Neural progenitor cell (in vitro differentiated cells): ENCODE results near the gene GDF7. TPM values are rescaled to one million over a fixed set of nuclear protein-coding genes. Genes with fewer than 3 reads are reported as not detected.

ENCODE experiments used
- DNase-seq: peaks from one replicate; pipeline ENCODE4 v3.0.0-alpha.2; 2016; ENCODE audit warnings: low spot score
- H2AFZ ChIP-seq: fragments of 200-600 bp; sonication (generic); replicated peaks from 2 replicates; pipeline ENCODE4 v1.6.1; 2016; ENCODE audit warnings: antibody characterized with exemption
- H3F3A ChIP-seq: fragments of 200-600 bp; sonication (generic); 2 replicates; pipeline ENCODE4 v1.6.1; 2016; ENCODE audit warnings: antibody characterized with exemption, low read depth
- H3K27ac ChIP-seq: fragments of 200-600 bp; sonication (generic); 2 replicates; pipeline ENCODE4 v1.5.1; 2016; ENCODE audit warnings: mild to moderate bottlenecking
- H3K27me3 ChIP-seq: fragments of 200-600 bp; sonication (generic); 2 replicates; pipeline ENCODE4 v1.6.1; 2016; ENCODE audit warnings: mild to moderate bottlenecking, moderate library complexity
- H3K36me3 ChIP-seq: fragments of 200-600 bp; sonication (generic); 2 replicates; pipeline ENCODE4 v1.5.1; 2016
- H3K4me1 ChIP-seq: fragments of 200-600 bp; sonication (generic); 2 replicates; pipeline ENCODE4 v1.6.1; 2016; ENCODE audit warnings: mixed run types
- H3K4me2 ChIP-seq: fragments of 200-600 bp; sonication (generic); 2 replicates; pipeline ENCODE4 v1.6.1; 2016
- H3K4me3 ChIP-seq: fragments of 200-600 bp; sonication (generic); 2 replicates; pipeline ENCODE4 v1.5.1; 2016
- H3K79me2 ChIP-seq: fragments of 200-600 bp; sonication (generic); 2 replicates; pipeline ENCODE4 v1.6.1; 2016; ENCODE audit warnings: low read depth
- H3K9ac ChIP-seq: fragments of 200-600 bp; sonication (generic); 2 replicates; pipeline ENCODE4 v1.6.1; 2016
- H3K9me3 ChIP-seq: fragments of 200-600 bp; sonication (generic); 2 replicates; pipeline ENCODE4 v1.5.1; 2016; ENCODE audit warnings: low read depth
- H4K20me1 ChIP-seq: fragments of 200-600 bp; sonication (generic); 2 replicates; pipeline ENCODE4 v1.6.1; 2016; ENCODE audit warnings: low read depth
- H3K27ac Mint-ChIP-seq: 3 replicates; pipeline ENCODE4 v1.8.0; 2021; ENCODE audit warnings: mixed read lengths
- H3K27me3 Mint-ChIP-seq: 2 replicates; pipeline ENCODE4 v1.8.0; 2022; ENCODE audit warnings: low read depth, mild to moderate bottlenecking, inconsistent platforms, moderate library complexity, mixed read lengths; ENCODE audit not compliant: insufficient read depth
- H3K36me3 Mint-ChIP-seq: 3 replicates; pipeline ENCODE4 v1.8.0; 2021; ENCODE audit warnings: mixed read lengths
- H3K4me1 Mint-ChIP-seq: 3 replicates; pipeline ENCODE4 v1.8.0; 2021; ENCODE audit warnings: mixed read lengths
- H3K4me3 Mint-ChIP-seq: 3 replicates; pipeline ENCODE4 v1.8.0; 2021; ENCODE audit warnings: mild to moderate bottlenecking, moderate library complexity, mixed read lengths
- H3K9me3 Mint-ChIP-seq: 3 replicates; pipeline ENCODE4 v1.8.0; 2020; ENCODE audit warnings: mixed read lengths
- EZH2 ChIP-seq: fragments of 200-600 bp; sonication (generic); IDR thresholded peaks from 2 replicates; pipeline ENCODE4 v1.6.1; 2017; ENCODE audit warnings: antibody characterized with exemption, mild to moderate bottlenecking, moderate library complexity
- EZH2phosphoT487 ChIP-seq: fragments of 200-600 bp; sonication (generic); IDR thresholded peaks from 2 replicates; pipeline ENCODE4 v1.6.1; 2017; ENCODE audit warnings: antibody characterized with exemption
- total RNA-seq: library from RNA; depleted of rRNA; stranded (reverse); fragments of >200 nt; gene quantifications from 2 replicates; pipeline ENCODE4 v1.2.3, GENCODE V29; 2015; ENCODE audit warnings: low replicate concordance
- TF ChIP-seq, protein P1 (sequence below): fragments of 200-600 bp; sonication (generic); IDR thresholded peaks from 2 replicates; pipeline ENCODE4 v1.5.1; 2017; ENCODE audit warnings: antibody characterized with exemption, mild to moderate bottlenecking

The GDF7 gene
- total RNA-seq, 1 donor from 2014 or later: not detected

DNA sequence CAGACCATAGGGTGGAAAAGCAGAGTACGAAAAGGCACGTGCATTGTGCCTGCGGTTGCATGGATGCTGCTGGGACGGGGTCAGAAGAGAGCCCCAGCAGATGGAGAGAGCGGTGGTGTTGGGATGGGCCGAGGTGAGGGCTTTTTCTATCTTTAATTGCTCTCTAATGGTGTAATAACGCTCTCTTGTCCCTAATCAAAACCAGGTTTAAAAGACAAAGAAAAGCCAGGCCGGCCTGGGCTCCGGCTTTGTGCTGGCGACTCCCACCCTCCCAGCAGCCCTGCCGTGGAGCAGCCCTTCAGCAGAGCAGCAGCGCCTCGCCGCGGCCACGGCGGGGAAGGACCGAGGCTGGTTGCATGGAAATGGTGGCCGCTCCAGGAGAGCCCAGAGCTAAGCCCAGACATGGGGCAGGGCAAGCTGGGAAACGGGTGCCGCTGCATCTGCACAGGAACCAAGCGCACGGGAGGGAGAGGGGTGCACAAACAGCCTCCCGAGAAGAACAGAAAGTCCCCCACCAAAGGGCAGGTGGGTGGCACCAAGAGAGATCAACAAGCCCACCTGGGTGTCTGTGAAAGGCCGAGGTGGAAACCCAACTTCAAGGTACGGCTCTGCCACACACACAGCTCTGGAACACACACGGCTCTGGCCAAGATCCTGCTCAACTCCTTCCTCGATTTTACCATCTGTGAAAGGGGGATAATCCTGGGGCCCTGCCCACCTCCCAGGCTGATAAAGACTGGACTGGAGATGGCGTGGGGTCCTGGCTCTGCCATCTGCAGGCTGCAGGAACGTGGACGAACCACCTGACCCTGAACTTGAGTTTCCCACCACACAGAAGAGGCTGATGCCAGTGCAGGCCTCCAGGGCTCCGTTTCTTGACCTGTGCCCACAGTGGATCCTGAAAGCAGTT is 31.0 kb upstream of the GDF7 start:
- H3K4me2 ChIP-seq: peak overlapping the region; percentile 10

DNA sequence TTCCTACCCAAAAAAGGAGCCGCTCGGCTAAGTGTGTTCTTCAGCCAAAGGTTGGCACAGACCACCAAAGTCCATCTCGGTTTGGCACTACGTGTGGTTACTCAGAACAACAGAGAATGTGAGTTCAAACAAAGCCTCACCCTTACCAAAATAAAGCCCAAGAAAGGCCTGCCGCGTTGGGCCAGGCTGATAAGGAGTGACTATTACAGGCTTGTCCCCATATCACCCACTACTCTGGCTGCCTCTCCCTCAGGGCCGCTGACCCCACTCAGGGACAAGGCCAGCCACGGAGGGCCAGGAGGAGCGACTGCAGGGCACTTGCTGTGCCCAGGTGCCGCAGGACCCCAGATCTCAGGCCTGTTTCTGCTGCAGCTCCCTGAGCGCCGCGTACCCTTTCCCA is 29.8 kb upstream of the GDF7 start:
- Mint-ChIP-seq H3K9me3 (no peaks in the 10 kb centered on the region), H3K36me3 (peaks cover 4% of the 10 kb centered on the region), H3K4me1 (peaks cover 29% of the 10 kb centered on the region), H3K27me3 (peaks cover 2% of the 10 kb centered on the region), H3K27ac (no peak overlapping the region), H3K4me3 (no peak overlapping the region)
- Histone ChIP-seq H3K4me3 (no peak overlapping the region), H3K36me3 (no peaks in the 10 kb centered on the region), H3K9ac (no peak overlapping the region), H2AFZ (no peak overlapping the region), H3K79me2 (no peaks in the 10 kb centered on the region), H3K9me3 (no peaks in the 10 kb centered on the region), H3K4me1 (peaks cover 6% of the 10 kb centered on the region), H3K27me3 (no peaks in the 10 kb centered on the region), H3K27ac (no peak overlapping the region), H3F3A (no peaks in the 10 kb centered on the region), H4K20me1 (peaks cover 3% of the 10 kb centered on the region), H3K4me2 (no peak overlapping the region)
- DNase-seq: no peak
- TF ChIP-seq EZH2phosphoT487 (no peak), EZH2 (no peak)
- TF ChIP-seq, protein P1, sequence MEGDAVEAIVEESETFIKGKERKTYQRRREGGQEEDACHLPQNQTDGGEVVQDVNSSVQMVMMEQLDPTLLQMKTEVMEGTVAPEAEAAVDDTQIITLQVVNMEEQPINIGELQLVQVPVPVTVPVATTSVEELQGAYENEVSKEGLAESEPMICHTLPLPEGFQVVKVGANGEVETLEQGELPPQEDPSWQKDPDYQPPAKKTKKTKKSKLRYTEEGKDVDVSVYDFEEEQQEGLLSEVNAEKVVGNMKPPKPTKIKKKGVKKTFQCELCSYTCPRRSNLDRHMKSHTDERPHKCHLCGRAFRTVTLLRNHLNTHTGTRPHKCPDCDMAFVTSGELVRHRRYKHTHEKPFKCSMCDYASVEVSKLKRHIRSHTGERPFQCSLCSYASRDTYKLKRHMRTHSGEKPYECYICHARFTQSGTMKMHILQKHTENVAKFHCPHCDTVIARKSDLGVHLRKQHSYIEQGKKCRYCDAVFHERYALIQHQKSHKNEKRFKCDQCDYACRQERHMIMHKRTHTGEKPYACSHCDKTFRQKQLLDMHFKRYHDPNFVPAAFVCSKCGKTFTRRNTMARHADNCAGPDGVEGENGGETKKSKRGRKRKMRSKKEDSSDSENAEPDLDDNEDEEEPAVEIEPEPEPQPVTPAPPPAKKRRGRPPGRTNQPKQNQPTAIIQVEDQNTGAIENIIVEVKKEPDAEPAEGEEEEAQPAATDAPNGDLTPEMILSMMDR: no peak

More for the DNA sequence above, 31.0 kb upstream of the GDF7 start:
- Histone ChIP-seq H3K4me1 (peaks cover 6% of the 10 kb centered on the region), H4K20me1 (no peaks in the 10 kb centered on the region), H3F3A (no peaks in the 10 kb centered on the region), H3K79me2 (no peaks in the 10 kb centered on the region), H3K27ac (no peak overlapping the region), H3K4me3 (no peak overlapping the region), H3K9me3 (no peaks in the 10 kb centered on the region), H3K36me3 (no peaks in the 10 kb centered on the region), H3K9ac (no peak overlapping the region), H2AFZ (peak overlapping the region; percentile 27), H3K27me3 (no peaks in the 10 kb centered on the region)
- peak; percentile 92 for DNase-seq
- H3K4me3 Mint-ChIP-seq: no peak overlapping the region
- H3K27ac Mint-ChIP-seq: peak overlapping the region; percentile 79
- H3K27me3 Mint-ChIP-seq: peaks cover 5% of the 10 kb centered on the region
- no peaks in the 10 kb centered on the region for H3K9me3 Mint-ChIP-seq
- peaks cover 4% of the 10 kb centered on the region for H3K36me3 Mint-ChIP-seq
- TF ChIP-seq EZH2phosphoT487: no peak
- TF ChIP-seq, protein P1: peak; percentile 99
- peaks cover 18% of the 10 kb centered on the region for H3K4me1 Mint-ChIP-seq

DNA sequence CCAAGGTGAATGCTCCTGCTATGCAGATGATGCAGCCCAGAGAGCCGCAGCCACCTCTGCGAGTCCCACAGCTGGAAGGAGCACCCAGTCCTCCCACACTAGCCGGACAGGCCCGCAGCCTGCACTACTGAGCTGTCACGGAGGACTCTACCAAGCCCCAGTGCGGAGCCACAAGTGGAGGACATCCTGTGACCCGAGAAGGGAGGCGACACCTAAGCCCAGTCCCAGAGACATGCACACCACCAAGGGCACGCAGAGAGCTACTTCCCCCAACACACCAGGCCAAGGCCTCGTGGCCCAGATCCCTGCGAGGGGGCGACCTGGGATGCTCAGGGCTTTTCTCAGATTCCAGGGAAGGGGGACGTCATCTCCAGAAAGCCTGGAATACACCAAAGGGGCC is 28.9 kb upstream of the GDF7 start:
- Mint-ChIP-seq H3K9me3 (no peaks in the 10 kb centered on the region), H3K27me3 (peaks cover 3% of the 10 kb centered on the region), H3K27ac (no peak overlapping the region), H3K4me3 (no peak overlapping the region), H3K4me1 (peaks cover 32% of the 10 kb centered on the region), H3K36me3 (peaks cover 4% of the 10 kb centered on the region)
- H3K27ac ChIP-seq: no peak overlapping the region
- H3F3A ChIP-seq: no peaks in the 10 kb centered on the region
- H2AFZ ChIP-seq: no peak overlapping the region
- TF ChIP-seq EZH2phosphoT487: no peak
- TF ChIP-seq, protein P1: no peak
- no peak for TF ChIP-seq EZH2
- H3K9me3 ChIP-seq: no peaks in the 10 kb centered on the region
- H3K4me1 ChIP-seq: peaks cover 6% of the 10 kb centered on the region
- no peak overlapping the region for H3K4me2 ChIP-seq
- DNase-seq: no peak
- H3K36me3 ChIP-seq: no peaks in the 10 kb centered on the region
- peaks cover 3% of the 10 kb centered on the region for H4K20me1 ChIP-seq
- no peaks in the 10 kb centered on the region for H3K27me3 ChIP-seq
- no peak overlapping the region for H3K9ac ChIP-seq
- H3K79me2 ChIP-seq: no peaks in the 10 kb centered on the region
- H3K4me3 ChIP-seq: no peak overlapping the region
